ENCODE data around the gene ZNF486.

DNA sequence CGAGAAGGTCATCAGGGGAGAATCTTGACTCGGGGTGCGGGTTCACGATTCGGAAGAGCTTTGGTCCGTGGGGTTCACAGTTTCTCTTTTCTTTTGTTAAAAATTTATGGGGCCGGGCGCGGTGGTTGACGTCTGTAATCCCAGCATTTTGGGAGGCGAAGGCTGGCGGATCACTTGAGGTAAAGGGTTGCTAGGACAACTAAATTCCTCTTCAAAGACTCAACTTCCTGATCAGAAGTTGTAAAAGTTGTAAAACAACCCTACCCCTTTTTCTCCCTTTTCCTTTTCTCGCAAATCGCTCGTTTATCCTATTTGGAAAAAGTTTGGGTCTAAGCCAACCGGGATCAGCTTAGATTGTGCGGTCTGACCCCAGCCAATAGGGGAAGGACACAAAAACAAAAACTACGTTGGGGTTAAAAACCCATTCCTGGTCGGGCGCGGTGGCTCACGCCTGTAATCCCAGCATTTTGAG, 673 bp downstream of the ZNF486 start:
- TF ChIP-seq, protein P1, sequence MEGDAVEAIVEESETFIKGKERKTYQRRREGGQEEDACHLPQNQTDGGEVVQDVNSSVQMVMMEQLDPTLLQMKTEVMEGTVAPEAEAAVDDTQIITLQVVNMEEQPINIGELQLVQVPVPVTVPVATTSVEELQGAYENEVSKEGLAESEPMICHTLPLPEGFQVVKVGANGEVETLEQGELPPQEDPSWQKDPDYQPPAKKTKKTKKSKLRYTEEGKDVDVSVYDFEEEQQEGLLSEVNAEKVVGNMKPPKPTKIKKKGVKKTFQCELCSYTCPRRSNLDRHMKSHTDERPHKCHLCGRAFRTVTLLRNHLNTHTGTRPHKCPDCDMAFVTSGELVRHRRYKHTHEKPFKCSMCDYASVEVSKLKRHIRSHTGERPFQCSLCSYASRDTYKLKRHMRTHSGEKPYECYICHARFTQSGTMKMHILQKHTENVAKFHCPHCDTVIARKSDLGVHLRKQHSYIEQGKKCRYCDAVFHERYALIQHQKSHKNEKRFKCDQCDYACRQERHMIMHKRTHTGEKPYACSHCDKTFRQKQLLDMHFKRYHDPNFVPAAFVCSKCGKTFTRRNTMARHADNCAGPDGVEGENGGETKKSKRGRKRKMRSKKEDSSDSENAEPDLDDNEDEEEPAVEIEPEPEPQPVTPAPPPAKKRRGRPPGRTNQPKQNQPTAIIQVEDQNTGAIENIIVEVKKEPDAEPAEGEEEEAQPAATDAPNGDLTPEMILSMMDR (IDR thresholded peaks at IDR 0.05; ENCODE audit: low read length), result no peak
- no peak for TF ChIP-seq EZH2 (IDR thresholded peaks at IDR 0.05; ENCODE audit: borderline replicate concordance, low read length)
